ENCODE measurements around the gene AGAP1.
"Not testable (repeated sequence)": the region's sequence is repeated elsewhere in the genome, so short reads cannot be mapped to it uniquely, and the experiment has no call there.

AGAP1 gene

DNA sequence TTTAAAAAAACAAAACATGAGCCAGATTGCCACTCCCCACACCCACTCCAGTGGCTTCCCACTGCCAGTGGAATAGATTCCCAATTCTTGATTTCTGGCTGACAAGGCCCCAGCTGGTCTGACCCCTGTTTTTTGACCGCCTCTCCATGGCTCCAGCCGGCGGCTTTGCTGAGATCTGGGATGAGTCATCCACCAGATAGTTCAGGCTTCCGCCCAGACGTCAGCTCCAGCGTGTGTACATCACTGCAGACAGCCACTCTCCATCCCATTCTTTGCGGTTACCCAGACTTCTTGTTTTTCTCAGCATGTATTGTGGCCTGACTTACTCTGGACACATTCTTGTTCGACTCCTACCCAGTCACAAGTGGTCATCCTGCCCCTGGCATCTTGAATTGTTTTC is 446.5 kb downstream of the AGAP1 start:
- DNase-seq (ENCODE audit: low read depth in 2 of 2): no peak

DNA sequence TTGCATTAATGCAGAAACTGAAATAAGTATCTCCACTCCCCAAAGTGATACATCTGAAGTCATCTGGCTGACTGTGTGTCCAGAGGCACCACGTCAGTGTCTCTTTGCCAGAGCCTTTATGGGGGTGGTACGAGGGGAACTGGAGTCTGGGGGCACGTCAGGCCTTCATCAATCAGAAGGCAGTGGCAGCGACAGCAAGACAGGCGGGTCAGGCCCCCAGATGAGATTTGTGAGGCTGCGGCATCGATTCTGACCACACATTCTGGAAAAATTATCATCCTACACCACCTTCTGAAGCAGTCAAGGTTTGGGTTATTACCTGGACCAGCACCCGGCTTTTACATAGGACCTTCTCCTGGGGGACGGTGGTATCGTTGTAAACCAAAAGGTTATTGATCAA is 450.7 kb downstream of the AGAP1 start:
- no peak for DNase-seq (ENCODE audit: low read depth in 2 of 2)

DNA sequence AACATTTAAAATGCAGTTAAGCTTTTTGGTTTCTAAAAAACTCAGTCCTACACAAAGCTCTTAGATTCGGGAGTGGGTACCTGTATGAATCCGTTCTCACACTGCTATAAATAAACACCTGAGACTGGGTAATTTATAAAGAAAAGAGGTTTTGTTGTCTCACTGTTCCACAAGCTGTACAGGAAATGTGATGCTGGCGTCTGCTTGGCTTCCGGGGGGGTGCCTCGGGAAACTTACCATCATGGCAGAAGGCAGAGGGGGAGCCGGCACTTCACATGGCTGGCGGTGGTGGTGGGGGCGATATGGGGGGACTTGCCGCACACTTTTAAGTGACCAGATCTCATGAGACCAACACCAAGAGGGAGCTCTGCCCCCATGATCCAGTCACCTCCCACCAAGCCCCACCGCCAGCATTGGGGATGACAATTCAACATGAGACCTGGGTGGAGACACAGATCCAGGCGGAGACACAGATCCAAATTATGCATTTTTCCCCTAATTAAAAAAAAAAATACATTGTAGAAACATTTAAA is 451.8 kb downstream of the AGAP1 start:
- no peak for DNase-seq (ENCODE audit: low read depth in 2 of 2)

DNA sequence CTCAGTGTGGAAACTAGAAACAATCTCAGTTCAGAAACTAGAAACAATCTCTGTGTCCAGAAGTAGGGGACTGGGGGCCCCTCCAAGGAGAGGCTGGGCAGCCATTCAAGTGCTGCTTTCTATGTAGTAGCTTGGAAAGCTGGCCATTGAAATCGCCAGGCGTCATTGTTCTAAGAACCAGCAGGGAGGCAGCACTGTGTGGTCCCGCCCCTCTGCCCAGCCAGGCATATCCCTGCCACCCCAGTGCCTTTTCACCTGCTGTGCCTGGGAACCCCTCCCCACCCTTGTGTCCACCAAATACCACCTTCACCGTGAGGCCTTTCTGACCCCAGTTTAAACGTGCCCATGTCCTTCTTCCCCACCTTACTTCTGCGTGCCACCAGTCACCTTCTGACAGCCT is 452.7 kb downstream of the AGAP1 start:
- DNase-seq (ENCODE audit: low read depth in 2 of 2): no peak

DNA sequence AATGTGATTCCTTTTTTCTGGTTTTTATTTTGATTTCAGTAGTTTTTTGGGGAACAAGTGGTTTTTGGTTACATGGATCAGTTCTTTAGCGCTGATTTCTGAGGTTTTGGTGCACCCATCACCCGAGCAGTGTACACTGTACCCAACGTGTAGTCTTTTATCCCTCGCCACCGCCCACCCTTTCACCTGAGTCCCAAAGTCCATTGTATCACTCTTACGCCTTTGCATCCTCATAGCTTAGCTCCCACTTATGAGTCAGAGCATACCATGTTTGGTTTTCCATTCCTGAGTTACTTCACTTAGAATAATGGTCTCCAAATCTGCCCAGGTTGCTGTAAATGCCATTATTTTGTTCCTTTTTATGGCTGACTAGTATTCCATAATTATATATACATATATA is 453.2 kb downstream of the AGAP1 start:
- DNase-seq (ENCODE audit: low read depth in 2 of 2): not testable (repeated sequence)

DNA sequence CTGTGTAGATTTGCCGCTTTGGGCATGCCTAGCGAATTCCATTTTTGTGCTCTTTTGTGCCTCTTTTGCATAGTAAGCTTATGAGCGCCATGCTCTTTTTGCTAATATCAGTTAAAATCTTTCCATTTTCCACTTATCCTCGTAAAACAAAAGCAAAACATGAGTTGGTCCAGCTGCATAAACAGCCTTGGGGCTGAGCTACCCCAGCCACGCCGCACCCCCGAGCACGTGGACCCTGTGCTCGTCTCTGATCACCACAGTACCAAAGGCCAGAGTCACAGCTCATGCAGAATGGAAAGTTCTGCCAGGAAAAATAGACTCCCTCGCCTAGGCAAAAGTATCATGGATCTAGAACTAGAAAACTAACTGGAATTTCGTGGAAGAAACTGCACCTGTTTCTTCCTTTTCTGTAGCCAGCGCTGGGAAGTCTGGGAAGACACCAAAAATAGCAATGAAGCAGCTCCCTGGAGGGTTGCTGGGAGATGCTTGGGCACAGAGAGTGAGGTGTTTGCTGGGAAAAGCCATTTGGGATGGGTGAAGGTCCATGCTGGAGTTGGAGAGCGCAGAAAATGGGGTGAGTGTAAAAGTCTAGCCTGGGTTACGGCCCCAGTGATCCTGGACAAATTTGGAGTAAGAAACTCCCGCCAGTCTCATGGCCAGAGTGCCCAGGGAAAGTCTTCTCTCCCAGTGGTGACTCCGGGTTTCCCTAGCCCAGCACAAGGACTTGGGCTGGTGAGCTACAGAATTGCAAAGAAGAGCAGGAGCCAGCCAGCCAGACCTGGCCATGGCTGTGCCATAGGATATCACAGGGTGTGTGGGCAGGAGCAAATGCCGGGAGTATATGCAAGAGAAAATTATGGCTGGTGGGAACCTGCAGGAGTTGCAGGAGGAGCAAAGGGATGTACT is 456.0 kb downstream of the AGAP1 start:
- DNase-seq (ENCODE audit: low read depth in 2 of 2): no peak

DNA sequence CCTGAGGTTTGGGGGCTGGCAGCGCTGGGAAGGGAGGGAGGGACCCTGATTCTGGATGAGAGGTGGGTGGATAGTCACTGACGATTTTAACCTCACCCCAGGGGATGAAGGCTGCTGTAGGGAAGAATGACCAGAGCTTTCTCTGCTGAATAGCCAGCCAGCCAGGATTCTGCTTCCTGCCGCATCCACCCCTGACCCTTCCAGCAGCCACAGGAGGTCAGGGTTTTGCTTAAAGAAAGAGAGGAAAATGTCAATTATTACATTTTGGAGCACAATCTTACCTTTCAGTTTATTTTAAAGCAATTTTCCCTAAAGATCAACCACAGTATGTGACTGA is 456.6 kb downstream of the AGAP1 start:
- DNase-seq (ENCODE audit: low read depth in 2 of 2): no peak

DNA sequence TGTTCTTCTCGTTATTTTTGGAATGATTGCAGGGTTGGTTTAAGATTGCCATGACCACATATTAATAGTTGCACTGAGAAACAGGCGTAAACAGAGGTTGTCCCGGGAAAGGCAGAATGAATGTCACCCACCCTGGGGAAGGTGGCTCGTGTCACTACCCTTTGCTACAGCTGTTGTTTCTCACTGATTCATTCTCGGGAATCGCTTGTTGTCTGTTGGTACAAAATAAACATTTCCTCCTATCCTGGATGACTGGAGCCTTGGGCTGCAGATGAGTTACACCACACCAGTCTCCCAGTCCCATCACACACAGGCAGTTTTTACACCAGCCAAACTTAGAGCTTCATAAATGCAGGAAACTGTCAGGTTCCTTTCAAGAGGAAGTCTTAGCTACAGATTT is 457.6 kb downstream of the AGAP1 start:
- DNase-seq (ENCODE audit: low read depth in 2 of 2): no peak

DNA sequence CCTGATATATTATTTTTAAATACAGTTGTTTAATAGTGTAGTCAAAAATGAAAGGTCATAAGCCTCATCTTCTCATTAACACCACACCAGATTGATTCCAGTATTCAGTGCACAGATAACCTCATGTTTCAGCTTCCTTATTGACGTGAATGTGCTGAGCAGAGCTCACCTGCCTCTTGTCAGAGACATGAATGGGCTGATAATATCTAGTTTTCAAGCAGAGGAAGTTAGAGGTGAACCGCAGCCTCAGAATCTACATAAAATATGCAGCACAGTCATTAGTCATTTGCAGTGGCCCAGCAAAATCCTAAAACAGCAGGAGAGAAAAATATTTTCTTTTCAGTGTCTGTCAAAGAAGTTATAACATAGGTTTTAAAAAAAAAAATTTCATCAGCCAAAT is 458.1 kb downstream of the AGAP1 start:
- no peak for DNase-seq (ENCODE audit: low read depth in 2 of 2)

DNA sequence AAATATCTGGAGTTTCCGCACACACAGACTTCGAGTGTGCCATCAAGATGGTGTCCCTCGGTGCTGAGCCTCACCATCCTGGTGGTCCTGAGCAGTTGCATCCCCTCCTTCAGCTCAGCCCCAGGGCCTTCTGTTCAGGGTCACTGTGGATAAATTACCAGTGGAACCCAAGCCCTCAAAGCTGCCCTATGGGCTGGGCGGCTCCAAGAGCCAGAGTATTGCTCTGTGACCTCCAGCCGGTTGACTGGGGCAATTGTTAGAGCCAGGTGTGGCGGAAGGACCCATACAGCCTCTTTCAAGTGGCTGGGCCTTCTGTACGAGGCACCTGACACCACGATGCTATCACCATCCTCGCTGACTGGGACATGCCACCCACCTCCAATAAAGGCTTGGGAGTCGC is 458.9 kb downstream of the AGAP1 start:
- no peak for DNase-seq (ENCODE audit: low read depth in 2 of 2)

DNA sequence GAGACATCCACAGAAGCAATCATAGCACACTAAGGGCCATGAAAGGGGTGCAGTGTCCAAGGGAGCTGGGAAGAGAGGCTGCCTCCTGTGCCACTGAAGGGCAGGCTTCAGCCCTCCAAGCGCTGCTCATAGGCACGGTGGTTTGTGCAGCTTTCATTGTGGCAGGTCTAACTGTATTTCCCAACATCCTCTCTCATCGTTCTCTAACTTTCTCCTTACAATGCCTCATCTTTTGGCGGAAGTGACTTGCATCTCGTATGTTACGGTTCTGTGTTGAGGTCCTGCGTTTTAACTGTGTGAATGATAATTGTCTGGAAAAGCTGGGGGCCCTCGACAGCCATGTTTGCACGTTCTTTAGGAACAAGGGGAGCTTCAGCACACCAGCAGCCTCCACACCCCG is 460.4 kb downstream of the AGAP1 start:
- DNase-seq (ENCODE audit: low read depth in 2 of 2): no peak

DNA sequence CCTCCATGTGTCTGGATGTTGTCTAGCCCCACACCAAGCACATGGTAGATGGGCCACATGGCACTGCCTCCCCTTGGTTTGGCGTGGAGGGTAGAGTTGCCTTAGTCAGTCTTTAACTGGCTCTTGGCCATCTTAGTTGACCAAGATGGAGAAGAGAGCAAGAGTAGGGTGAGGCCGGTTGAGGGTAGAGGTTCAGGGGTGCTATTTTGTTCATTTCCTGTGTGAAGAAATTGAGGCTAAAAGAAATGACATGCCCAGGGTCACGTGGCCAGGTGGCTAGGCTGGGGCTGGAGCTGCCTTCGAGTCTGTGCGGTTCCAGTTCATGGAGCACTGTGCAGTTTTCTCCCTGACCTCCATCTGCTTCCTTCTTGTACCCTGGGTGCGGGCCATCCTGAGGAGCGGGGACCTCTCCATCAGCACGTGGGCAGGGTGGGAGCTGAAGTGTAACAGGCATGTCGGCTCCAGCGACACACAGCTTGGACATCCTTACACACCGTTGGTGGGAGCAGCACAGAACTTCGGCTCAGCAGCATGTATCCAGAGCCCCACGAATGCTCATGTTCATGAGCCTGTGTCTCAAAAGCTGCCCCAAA is 461.1 kb downstream of the AGAP1 start:
- DNase-seq (ENCODE audit: low read depth in 2 of 2): no peak

DNA sequence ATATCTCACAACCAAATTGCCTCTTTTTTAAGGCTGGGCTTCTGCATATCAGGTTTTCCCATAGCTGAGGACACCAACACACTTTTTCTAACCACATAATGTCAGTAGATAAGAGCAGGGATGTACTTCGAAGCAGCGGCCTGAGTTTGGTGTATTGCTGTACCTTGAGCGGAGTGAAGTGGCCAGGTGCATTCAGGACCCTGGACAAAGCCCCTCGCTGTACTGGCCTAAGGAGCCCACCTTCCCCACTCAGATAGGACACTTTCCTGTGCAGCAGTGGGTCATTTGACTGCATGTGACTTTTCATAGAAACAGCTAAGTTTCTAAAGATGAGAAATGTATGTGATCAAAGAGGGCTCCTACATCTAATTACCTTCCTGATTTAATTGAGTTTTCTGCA is 461.8 kb downstream of the AGAP1 start:
- no peak for DNase-seq (ENCODE audit: low read depth in 2 of 2)

DNA sequence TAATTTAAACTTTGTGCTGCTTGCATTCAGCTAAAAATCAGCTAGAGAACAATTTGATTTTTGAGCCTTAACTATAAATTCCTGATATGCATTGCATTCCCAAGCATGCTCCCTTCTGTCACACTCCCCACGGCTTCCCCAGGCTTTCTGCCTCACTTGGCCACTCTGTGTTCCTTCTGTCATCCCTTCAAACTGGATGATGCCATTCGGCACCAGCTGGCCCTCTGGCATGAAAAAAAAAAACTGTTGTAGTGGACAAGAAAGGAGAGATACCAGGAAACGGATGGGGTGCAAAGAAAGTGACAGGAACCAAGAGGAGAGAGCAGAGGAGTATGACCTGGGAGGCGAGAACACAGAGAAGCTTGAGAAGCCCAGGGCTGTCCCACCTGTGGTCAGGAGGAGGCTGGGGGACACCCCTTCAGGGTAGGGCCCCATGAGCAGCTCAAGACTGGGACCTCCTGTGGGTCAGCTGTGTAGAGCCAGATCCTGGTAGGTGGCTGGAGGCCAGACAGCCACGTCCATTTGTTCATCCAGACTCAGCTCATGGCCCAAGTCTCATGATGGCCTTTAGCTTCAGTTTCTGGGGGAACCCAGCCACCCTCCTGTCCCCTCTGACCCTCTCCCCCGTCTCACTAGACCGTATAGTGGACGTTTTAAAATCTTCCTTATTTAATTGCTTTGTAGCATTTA is 462.6 kb downstream of the AGAP1 start:
- DNase-seq (ENCODE audit: low read depth in 2 of 2): no peak

DNA sequence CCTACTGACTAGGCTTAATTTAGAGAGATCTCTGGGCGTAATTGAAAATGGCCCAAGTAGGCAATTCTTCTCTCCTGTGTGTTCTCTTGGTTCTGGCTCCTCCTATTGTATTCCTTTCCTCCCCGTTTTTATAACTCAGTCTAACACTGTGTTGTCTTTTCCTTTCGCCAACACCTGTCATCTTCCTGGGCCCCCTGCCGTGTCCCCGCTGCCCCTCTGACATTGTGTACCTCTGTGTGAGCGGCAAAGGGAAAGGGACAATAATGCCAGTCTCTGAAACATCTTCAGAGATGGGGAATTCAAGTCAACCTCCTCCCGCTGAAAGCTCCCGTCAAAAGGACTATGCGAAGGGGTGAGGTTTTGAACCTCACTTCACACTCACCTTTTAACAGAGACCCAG is 463.4 kb downstream of the AGAP1 start:
- no peak for DNase-seq (ENCODE audit: low read depth in 2 of 2)

DNA sequence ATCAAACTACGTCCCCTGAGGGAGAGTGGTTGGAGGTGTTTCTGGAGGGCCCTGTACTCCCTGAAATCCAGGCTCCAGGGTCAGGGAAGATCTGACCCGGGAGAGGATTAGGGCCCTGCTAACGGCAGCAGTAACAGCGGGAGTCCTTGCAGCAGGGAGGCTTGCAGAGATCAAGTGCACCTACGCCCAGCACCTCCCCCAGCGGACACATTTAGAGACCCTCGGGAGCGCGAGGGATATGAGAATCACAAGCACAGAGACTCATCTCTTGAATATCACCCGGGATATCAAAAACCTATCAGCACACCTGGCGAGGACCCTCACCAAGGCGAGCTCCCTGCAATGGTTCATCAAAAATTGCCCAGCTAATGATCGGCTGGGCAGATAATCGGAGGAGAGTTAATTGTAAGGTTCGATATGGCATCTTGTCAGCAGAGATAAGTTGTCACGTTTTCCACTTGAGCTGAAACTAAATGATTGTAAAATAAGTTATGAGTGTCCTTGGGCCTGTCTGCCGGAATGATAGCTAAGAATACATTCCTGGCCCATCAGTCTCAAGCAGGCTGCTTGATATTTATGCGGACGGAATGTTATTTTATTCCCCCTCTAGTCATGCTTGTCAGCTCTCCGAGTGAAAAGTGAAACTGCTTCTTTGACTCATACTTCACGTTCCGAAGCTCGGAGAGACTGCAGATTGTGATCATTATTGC is 464.5 kb downstream of the AGAP1 start:
- DNase-seq (ENCODE audit: low read depth in 2 of 2): no peak

DNA sequence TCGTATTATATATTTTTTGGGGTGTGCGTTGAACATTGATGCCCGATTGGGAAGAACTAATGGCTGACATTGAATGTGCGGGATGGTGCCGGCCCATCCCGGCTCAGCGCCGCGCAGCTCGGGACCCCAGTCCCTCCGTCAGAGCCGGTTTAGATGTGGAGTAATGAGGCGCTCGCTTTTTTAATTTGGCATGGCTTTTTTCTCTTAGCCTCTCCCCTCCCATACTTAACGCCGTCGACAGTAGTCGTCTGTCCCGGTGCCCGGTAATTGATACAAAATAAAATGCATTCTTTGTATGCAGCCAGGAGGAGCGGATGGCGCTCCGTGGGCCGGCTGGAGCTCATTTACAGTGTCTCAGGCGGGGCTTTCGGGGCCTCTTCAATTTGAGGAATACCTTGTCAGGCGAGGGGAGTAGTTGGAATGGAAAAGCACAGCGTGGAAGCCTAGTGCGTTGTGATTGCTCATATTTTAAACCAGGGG is 465.1 kb downstream of the AGAP1 start:
- DNase-seq (ENCODE audit: low read depth in 2 of 2): no peak

DNA sequence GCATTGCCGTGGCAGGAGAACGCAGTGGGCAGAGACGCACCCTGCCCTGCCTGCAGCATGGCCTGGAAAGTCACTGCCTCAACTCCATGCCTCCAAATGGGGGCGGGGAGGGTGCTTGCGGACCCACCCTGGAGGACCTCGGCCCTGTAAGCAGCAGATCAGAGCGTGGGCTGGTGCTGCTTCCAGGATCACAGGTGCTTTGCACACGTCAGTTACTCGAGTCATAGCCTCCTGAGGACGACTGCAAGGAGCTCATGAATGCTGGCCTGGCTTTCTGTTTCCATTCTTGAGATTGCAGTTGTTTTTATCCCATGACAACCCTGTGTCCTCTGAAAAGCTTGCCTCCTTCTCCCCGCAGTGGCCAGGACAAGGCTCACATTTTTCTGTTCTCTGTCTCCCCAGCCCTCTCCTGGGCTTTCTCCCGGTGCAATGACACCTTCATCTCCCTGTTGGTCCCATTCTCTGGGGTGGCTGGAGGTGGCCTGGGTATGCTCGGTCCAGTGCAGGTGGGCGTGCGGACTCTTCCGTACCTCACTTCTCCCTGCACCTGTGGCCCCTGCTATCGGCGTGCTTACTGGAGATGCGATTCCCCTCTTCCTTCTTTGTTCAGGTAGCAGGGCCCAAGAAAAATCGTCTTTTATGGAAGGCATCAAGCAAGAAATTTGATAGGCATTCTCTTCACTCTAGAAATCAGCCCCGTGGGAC is 466.3 kb downstream of the AGAP1 start:
- no peak for DNase-seq (ENCODE audit: low read depth in 2 of 2)

DNA sequence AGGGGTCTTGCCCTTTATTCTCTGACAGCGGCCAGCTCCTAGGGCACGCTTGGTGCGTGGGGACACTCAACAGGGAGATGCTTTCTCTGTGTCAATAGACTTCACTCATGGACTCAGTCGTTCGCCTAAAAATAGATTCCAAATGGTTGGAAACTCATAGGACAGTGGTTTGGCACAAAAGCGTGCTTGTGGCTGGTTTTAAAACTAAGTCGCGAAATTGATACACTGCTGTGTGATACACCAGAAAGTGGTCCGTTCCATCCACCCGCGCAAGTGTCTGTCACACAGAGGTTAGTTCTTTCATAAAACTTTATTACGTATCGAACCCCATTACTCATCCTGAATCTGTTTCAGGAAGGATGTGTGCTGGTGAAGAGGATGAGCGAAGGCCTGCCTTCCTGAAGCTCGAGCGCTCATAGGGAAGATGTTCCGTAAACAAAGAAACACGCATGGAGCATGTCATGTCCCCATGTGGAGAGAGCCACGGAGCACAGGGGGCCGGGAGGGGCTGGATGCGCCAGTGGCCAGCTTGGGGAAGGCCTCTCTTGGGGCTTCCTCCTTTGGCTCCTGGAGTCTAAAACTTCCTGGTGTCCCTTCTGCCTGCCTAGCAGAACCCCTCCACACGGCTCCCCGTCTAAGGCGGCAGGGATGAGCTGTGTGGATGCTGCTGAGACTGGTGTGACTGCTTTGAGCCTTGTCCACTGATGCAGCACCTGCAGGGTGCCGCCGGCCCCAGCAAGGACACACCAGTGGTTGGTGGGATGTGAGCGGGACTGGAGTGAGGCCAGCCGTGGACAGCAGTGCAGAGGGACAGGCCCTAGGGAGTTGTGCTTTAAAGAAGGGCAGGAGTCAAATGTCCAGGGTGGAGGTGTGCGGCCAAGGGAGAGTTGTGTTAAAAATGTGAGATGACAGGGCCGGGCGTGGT is 467.1 kb downstream of the AGAP1 start:
- DNase-seq (ENCODE audit: low read depth in 2 of 2): no peak

DNA sequence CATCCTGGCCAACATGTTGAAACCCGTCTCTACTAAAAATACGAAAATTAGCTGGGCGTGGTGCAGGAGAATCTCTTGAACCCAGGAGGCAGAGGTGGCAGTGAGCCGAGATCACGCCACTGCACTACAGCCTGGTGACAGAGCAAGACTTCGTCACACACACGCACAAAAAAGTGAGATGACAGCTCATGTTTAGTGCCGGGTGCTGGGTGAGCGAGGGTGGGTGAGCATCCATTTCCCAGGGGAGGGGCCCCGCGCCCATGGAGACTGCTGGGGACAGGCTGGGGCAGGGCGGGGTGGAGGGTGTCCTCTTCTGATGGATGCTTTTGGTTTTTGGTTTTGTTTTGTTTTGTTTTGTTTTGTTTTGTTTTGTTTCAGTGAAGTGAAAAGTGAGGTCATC is 467.9 kb downstream of the AGAP1 start:
- DNase-seq (ENCODE audit: low read depth in 2 of 2): no peak

All from stimulated activated CD4-positive, alpha-beta T cell treated with anti-CD3 and anti-CD28 coated beads, Interleukin-12 subunit alpha, Interleukin-12 subunit beta, amount 100 ng/mL, for 24 hours (primary cell).